Ovary (tissue), 3 donors: ENCODE data around the gene NHLH1.

Source experiments
- CTCF ChIP-seq, 3 donors: fragments of 450-650 bp in 2 of 3; fragments of 200-600 bp in 1 of 3; IDR thresholded peaks; one replicate each; pipeline versions ENCODE4 v1.5.1 to v1.8.0; 2016 to 2022; ENCODE audit warnings: antibody characterized with exemption in 3 of 3, mild to moderate bottlenecking in 1 of 3
- EP300 ChIP-seq: sonication (generic); formaldehyde crosslinking; IDR thresholded peaks from one replicate; pipeline ENCODE4 v1.6.1; 2017; ENCODE audit warnings: antibody characterized with exemption
- POLR2A ChIP-seq: fragments of 450-650 bp; IDR thresholded peaks from one replicate; pipeline ENCODE4 v1.6.1; 2017; ENCODE audit warnings: antibody characterized with exemption, mild to moderate bottlenecking, moderate library complexity
- donor health status: DM: no; HTN: no; CAD: no.

- no peak for TF ChIP-seq POLR2A
- no peak for TF ChIP-seq CTCF (IDR thresholded peaks at IDR 0.05)
- no peak for TF ChIP-seq EP300
Measured at GRCh38 chr1:160344241-160344640, 22.6 kb upstream of the NHLH1 start.
